Natural killer cell (primary cell): ENCODE results near the gene LIX1L. TPM values are rescaled to one million over a fixed set of nuclear protein-coding genes. Genes with fewer than 3 reads are reported as not detected.

Source experiments
- ATAC-seq, 3 donors: fragments of 150-1000 bp in 2 of 3; fragments of 200-7000 bp in 1 of 3; cut with Tn5 transposase; 1 replicate in 1 of 3; 2 replicates in 2 of 3; pipeline ENCODE4 v1.10.0; 2021; ENCODE audit warnings: mild to moderate bottlenecking in 2 of 3, moderate library complexity in 2 of 3
- DNase-seq, 2 donors: peaks; one replicate each; pipeline versions ENCODE4 v3.0.0 to v3.0.0-alpha.2; 2013 to 2021; ENCODE audit warnings: mixed read lengths in 1 of 2
- H3K27ac ChIP-seq: one replicate; pipeline ENCODE4 v1.5.1; 2013; ENCODE audit warnings: mild to moderate bottlenecking, low read length
- H3K27me3 ChIP-seq: one replicate; pipeline ENCODE4 v1.6.1; 2013; ENCODE audit warnings: low read length; ENCODE audit not compliant: control insufficient read depth, insufficient read depth
- H3K36me3 ChIP-seq: one replicate; pipeline ENCODE4 v1.6.1; 2013; ENCODE audit warnings: low read length; ENCODE audit not compliant: control insufficient read depth, insufficient read depth
- H3K4me1 ChIP-seq: one replicate; pipeline ENCODE4 v1.6.1; 2013; ENCODE audit warnings: low read length; ENCODE audit not compliant: control insufficient read depth, insufficient read depth
- H3K4me3 ChIP-seq: one replicate; pipeline ENCODE4 v1.5.1; 2013; ENCODE audit warnings: low read length
- H3K9me3 ChIP-seq: one replicate; pipeline ENCODE4 v1.6.1; 2013; ENCODE audit warnings: low read length; ENCODE audit not compliant: control insufficient read depth, insufficient read depth
- H3K27ac Mint-ChIP-seq, 2 donors: one replicate each; pipeline ENCODE4 v1.8.0; 2022; ENCODE audit warnings: mild to moderate bottlenecking in 2 of 2, mixed read lengths in 2 of 2, moderate library complexity in 1 of 2
- H3K27me3 Mint-ChIP-seq, 2 donors: one replicate each; pipeline ENCODE4 v1.8.0; 2022; ENCODE audit warnings: low read depth in 2 of 2, mixed read lengths in 2 of 2
- H3K36me3 Mint-ChIP-seq: one replicate; pipeline ENCODE4 v1.8.0; 2022; ENCODE audit warnings: mixed read lengths
- H3K4me1 Mint-ChIP-seq, 2 donors: one replicate each; pipeline ENCODE4 v1.8.0; 2022; ENCODE audit warnings: mixed read lengths in 2 of 2
- H3K4me3 Mint-ChIP-seq: one replicate; pipeline ENCODE4 v1.8.0; 2022; ENCODE audit warnings: mild to moderate bottlenecking, moderate library complexity, mixed read lengths
- H3K9me3 Mint-ChIP-seq, 2 donors: one replicate each; pipeline ENCODE4 v1.8.0; 2022; ENCODE audit warnings: mixed read lengths in 2 of 2
- WGBS: methylation state at CpG from one replicate; pipeline ENCODE4 v1.1.7; 2013; ENCODE audit warnings: missing lambda C conversion rate; ENCODE audit not compliant: insufficient coverage; 5-methylcytosine and 5-hydroxymethylcytosine counted together
- intact Hi-C: fragments of 100-400 bp; cut with micrococcal nuclease; formaldehyde crosslinking; loops from one replicate; pipeline ENCODE4 v1.14.2; 2022
- total RNA-seq, 4 donors: library from RNA; stranded (reverse); fragments of 120-200 nt in 1 of 4; gene quantifications; one replicate each; pipeline versions ENCODE4 v1.2.3 to v1.2.4, GENCODE V29; 2013 to 2022
- TF ChIP-seq, protein P1 (sequence below): fragments of 200-600 bp; IDR thresholded peaks from one replicate; pipeline ENCODE4 v1.8.0; 2022; ENCODE audit warnings: antibody characterized with exemption

LIX1L gene
- total RNA-seq, 3 donors from 2014 or later (not counting 1 experiment from before 2014, with no cell fraction given): 33.4 to 41.3 (median 38.2) TPM

GRCh38 chr1:145912128-145912641 lies 45.6 kb downstream of the LIX1L start:
- H3K27ac Mint-ChIP-seq: no peak overlapping the region

GRCh38 chr1:145908653-145909052 lies 49.2 kb downstream of the LIX1L start:
- intact Hi-C loops: no loop called here
- no peak overlapping the region for H3K4me3 ChIP-seq
- H3K9me3 ChIP-seq: no peaks in the 10 kb centered on the region
- Mint-ChIP-seq H3K36me3 (peaks cover 7% of the 10 kb centered on the region), H3K4me3 (no peak overlapping the region), H3K27me3 (no peaks in the 10 kb centered on the region), H3K4me1 (peaks cover 2 to 6% of the 10 kb centered on the region in 2 donors), H3K9me3 (no peaks in the 10 kb centered on the region), H3K27ac (no peak overlapping the region)
- ATAC-seq: no peak
- H3K27ac ChIP-seq: no peak overlapping the region
- peaks cover 22% of the 10 kb centered on the region for H3K36me3 ChIP-seq
- DNase-seq: no peak
- TF ChIP-seq, protein P1, sequence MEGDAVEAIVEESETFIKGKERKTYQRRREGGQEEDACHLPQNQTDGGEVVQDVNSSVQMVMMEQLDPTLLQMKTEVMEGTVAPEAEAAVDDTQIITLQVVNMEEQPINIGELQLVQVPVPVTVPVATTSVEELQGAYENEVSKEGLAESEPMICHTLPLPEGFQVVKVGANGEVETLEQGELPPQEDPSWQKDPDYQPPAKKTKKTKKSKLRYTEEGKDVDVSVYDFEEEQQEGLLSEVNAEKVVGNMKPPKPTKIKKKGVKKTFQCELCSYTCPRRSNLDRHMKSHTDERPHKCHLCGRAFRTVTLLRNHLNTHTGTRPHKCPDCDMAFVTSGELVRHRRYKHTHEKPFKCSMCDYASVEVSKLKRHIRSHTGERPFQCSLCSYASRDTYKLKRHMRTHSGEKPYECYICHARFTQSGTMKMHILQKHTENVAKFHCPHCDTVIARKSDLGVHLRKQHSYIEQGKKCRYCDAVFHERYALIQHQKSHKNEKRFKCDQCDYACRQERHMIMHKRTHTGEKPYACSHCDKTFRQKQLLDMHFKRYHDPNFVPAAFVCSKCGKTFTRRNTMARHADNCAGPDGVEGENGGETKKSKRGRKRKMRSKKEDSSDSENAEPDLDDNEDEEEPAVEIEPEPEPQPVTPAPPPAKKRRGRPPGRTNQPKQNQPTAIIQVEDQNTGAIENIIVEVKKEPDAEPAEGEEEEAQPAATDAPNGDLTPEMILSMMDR: no peak
- H3K27me3 ChIP-seq: no peaks in the 10 kb centered on the region
- H3K4me1 ChIP-seq: peaks cover 3% of the 10 kb centered on the region
- no CpG with 5 or more reads among the region's 1 CpG for WGBS

More at GRCh38 chr1:145912128-145912641, 45.6 kb downstream of the LIX1L start:
- 79% methylated on average over 11 of the region's 11 CpGs for WGBS
- ATAC-seq (no peak), DNase-seq (no peak)
- no peaks in the 10 kb centered on the region for H3K9me3 ChIP-seq
- no peak overlapping the region for H3K4me3 Mint-ChIP-seq
- H3K4me1 ChIP-seq: peaks cover 3% of the 10 kb centered on the region
- peaks cover 44% of the 10 kb centered on the region for H3K36me3 ChIP-seq
- no peaks in the 10 kb centered on the region for H3K27me3 Mint-ChIP-seq
- no peak overlapping the region for H3K4me3 ChIP-seq
- intact Hi-C loops: no loop called here
- TF ChIP-seq, protein P1: no peak
- H3K27me3 ChIP-seq: no peaks in the 10 kb centered on the region
- H3K4me1 Mint-ChIP-seq: peaks cover 20 to 21% of the 10 kb centered on the region in 2 donors
- no peaks in the 10 kb centered on the region for H3K9me3 Mint-ChIP-seq
- H3K36me3 Mint-ChIP-seq: peaks cover 20% of the 10 kb centered on the region
- no peak overlapping the region for H3K27ac ChIP-seq

GRCh38 chr1:145906954-145907753 lies 50.7 kb downstream of the LIX1L start:
- intact Hi-C loops: no loop called here
- TF ChIP-seq, protein P1: no peak
- H3K27ac ChIP-seq: no peak overlapping the region

More at GRCh38 chr1:145906954-145907753, 50.7 kb downstream of the LIX1L start:
- H3K4me3 ChIP-seq: no peak overlapping the region
- H3K36me3 Mint-ChIP-seq: no peaks in the 10 kb centered on the region
- ATAC-seq (no peak), DNase-seq (no peak)
- H3K4me3 Mint-ChIP-seq: no peak overlapping the region
- 90% methylated on average over 10 of the region's 10 CpGs for WGBS
- peaks cover 16% of the 10 kb centered on the region for H3K36me3 ChIP-seq
- H3K27me3 ChIP-seq: no peaks in the 10 kb centered on the region
- peaks cover 0 to 5% of the 10 kb centered on the region in 2 donors for H3K4me1 Mint-ChIP-seq
- no peaks in the 10 kb centered on the region for H3K9me3 ChIP-seq
- no peaks in the 10 kb centered on the region for H3K27me3 Mint-ChIP-seq
- H3K4me1 ChIP-seq: peaks cover 3% of the 10 kb centered on the region
- no peaks in the 10 kb centered on the region for H3K9me3 Mint-ChIP-seq
- no peak overlapping the region for H3K27ac Mint-ChIP-seq
